NT2/D1 (cell line): ENCODE results near the gene SIGLEC1.

Experiments
- YY1 ChIP-seq: IDR thresholded peaks from 2 replicates; pipeline ENCODE4 v1.6.1; 2011; ENCODE audit not compliant: insufficient read length, insufficient read depth
- ZNF274 ChIP-seq: IDR thresholded peaks from 2 replicates; pipeline ENCODE4 v1.6.1; 2011; ENCODE audit warnings: mild to moderate bottlenecking, low read depth, low read length

DNA sequence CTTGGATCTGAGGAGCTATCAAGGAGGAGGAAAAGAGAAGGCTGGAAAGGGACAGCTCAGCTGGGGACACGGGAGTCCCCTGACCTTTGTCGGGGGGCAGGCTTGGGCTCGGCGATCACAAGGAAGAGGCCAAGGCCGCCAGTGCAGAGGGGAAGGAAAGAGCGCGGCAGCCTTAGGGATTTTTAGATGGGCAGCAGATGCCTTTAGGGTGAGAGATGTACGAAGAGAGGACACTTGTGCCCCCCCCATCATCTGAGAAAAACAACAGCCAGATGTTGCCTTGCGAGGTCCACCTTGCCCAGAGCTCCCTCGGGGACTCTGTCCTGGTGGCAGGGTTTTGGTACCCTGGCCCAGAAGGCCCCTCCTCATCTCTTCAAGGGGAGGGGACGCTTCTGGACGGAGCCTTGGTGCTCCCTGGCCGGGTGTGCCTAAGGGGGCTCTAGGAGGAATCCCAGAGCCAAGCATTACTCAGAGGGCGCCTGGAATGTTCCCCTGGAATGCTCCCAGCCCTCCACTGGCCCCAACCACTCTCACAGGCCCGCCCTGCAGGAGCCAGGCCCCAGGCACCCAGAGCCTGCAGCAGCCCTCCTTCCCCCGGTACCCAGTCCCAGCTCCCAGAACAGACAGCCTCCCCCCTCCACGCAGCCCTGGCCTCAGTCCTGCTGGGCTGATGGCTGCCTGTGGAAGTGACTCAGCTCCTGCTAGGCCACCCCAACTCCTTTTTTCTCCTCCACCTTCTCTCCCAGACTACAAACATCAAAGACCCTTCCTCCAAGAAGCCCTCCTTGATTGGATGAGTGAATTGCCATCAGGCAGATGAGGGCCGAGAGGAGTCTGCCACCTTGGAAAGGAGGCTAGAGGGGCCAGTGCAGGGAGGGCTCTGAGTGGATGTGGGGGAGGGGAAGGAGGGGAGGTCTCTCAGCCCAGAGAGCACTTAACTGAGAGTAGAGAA lies 32.4 kb downstream of the SIGLEC1 start:
- TF ChIP-seq YY1 (no peak), ZNF274 (no peak)
